ENCODE results near the gene F10. TPM values are rescaled to one million over a fixed set of nuclear protein-coding genes. Genes with fewer than 3 reads are reported as not detected.
A peak's percentile ranks its signal among the peaks of the same experiment; 100 is the strongest.
"Not testable (repeated sequence)": the region's sequence is repeated elsewhere in the genome, so short reads cannot be mapped to it uniquely, and the experiment has no call there.

F10 gene
- total RNA-seq = not detected in 2 replicates

GRCh38 chr13:113122550-113123225 is at the start of gene F10:
Gene F10, plus strand, starts transcription at chr13:113122799. Its CDS starts 57 bp downstream, at chr13:113122856.
- no peak for DNase-seq (ENCODE audit: low read depth in 2 of 2)

GRCh38 chr13:113073942-113074341 is 48.7 kb upstream of the F10 start:
- DNase-seq (ENCODE audit: low read depth in 2 of 2) = no peak

- no peak for DNase-seq (ENCODE audit: low read depth in 2 of 2)
Measured at GRCh38 chr13:113074401-113074800, 48.2 kb upstream of the F10 start.

DNA sequence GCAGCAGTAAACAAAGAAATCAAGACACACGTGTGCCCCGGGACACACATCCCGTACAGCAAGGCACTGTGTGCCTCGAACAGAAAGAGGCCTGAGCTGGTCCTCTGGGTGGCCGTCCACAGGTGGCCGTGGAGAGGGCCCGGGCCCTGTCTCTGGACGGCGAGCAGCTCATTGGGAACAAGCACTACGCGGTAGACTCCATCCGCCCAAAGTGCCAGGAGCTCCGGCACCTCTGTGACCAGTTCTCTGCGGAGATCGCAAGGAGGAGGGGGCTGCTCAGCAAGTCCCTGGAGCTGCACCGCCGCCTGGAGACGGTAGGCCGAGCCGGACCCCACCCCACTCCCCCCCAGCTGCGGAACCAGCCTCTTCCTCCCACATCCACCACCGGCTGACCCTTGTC is 47.7 kb upstream of the F10 start:
- DNase-seq (ENCODE audit: low read depth in 2 of 2) = no peak

- DNase-seq (ENCODE audit: low read depth in 2 of 2) = no peak
Measured at GRCh38 chr13:113075711-113076110, 46.9 kb upstream of the F10 start.

GRCh38 chr13:113076681-113077401 is 45.8 kb upstream of the F10 start:
- DNase-seq (ENCODE audit: low read depth in 2 of 2) = no peak

- DNase-seq (ENCODE audit: low read depth in 2 of 2) = no peak
Measured at GRCh38 chr13:113077566-113077952, 45.0 kb upstream of the F10 start.

- DNase-seq (ENCODE audit: low read depth in 2 of 2) = no peak
Measured at GRCh38 chr13:113077953-113078901, 44.4 kb upstream of the F10 start.

- peak; percentile 12 to 28 for DNase-seq (ENCODE audit: low read depth in 2 of 2)
Measured at GRCh38 chr13:113078902-113079780, 43.5 kb upstream of the F10 start.

- not testable (repeated sequence) for DNase-seq (ENCODE audit: low read depth in 2 of 2)
Measured at GRCh38 chr13:113079781-113080080, 42.9 kb upstream of the F10 start.

- DNase-seq (ENCODE audit: low read depth in 2 of 2) = no peak
Measured at GRCh38 chr13:113080361-113080831, 42.2 kb upstream of the F10 start.

DNA sequence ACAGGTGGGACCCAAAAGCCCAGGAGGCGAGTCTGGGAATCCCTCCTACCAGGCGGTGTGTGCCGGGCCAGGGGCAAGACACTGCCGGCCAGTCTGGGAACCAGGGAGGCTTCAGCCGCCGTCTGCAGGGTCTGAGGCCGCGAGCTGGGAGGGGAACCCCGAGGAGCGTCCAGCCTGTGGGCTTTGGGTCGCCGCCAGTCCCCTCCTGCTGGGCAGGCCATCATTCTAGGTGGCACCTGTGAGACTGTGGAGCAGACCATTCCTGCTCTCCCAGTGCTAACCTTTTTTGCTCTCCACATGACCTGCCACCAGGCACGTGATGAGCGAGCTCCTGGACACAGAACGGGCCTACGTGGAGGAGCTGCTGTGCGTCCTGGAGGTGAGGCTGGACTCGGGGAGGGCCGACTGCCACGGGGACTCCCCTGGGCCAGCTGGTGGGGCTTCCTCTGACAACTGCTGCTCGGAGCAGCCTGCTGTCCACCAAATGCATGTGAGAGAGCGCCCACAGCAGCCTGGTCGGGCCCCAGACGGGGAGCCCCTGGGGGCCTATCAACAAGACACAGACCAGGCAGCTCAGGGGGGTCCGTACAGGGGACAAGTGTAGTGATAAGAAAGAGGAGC is 41.6 kb upstream of the F10 start:
- DNase-seq (ENCODE audit: low read depth in 2 of 2) = no peak

DNA sequence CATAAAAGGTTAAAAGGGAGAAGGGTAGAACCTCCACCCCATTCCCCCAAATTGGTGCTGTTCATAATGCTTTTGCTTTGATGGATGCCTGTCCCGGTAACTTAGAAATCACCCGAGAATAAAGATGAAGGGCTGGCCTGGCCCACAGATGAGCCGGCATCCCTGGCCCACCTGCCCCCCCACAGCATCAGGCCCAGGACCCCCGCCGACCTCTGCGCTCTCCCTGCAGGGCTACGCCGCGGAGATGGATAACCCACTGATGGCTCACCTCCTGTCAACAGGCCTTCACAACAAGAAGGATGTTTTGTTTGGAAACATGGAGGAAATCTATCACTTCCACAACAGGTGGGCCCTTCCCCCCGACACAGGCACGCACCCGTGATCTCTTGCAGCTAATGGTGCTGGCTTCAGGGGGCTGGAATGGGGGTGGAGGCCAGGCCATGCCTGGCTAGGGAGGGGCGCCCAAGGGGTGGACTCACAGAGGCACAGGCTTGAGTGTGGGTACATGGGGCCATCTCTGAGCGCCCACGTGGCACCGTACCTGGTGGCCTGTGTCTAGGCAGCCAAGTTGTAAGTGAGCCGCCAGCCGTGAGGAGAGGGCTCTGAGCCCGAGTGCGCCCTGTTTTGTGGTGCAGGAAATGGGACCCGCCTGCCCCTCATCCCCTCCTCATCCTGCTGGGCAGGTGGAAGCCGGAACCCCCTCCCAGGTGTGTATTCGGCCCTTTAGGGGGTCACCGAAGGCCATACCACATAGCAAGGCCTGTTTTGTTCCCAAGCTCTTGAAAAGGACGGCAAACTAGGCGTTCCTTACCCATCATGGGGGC is 40.2 kb upstream of the F10 start:
- DNase-seq (ENCODE audit: low read depth in 2 of 2) = no peak

GRCh38 chr13:113083022-113083373 is 39.6 kb upstream of the F10 start:
- no peak for DNase-seq (ENCODE audit: low read depth in 2 of 2)

- no peak for DNase-seq (ENCODE audit: low read depth in 2 of 2)
Measured at GRCh38 chr13:113083402-113084061, 39.1 kb upstream of the F10 start.

DNA sequence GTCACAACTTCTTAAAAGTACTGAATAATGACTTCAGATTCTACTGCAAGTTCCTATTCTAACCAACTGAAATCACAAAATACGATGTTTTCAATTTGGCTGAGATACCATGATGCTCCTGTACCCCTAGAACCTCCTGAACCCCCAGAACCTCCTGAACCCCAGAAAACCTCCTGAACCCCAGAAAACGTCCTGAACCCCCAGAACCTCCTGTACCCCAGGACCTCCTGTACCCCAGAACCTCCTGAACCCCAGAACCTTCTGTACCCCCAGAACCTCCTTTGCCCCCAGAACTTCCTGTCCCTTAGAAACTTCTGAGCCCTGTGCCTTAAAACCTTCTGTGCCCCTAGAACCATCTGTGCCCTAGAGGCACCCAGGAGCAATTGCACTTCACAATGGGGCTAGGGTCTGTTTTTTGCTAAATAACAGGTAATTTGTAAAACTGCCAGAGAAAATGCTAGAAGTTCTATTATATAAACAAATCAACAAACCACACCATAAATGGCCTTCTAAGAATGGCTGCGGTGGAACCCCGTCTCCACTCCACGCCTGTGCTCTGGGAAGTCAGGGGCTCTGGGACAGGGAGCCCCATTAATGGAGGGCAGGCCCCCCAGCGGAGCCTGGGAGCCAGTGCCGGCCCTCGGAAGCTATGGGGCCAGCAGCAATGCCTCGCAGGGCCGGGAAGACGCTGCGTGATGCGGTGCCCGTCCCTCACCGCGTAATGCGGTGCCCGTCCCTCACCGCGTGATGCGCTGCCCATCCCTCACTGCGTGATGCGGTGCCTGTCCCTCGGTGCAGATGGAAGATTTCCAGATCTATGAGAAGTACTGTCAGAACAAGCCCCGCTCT is 38.3 kb upstream of the F10 start:
- DNase-seq (ENCODE audit: low read depth in 2 of 2) = no peak

- DNase-seq (ENCODE audit: low read depth in 2 of 2) = no peak
Measured at GRCh38 chr13:113084943-113085540, 37.6 kb upstream of the F10 start.
